Calu3 (cell line): ENCODE results near the gene RAP2A. TPM values are rescaled to one million over a fixed set of nuclear protein-coding genes. Genes with fewer than 3 reads are reported as not detected.
A peak's percentile ranks its signal among the peaks of the same experiment; 100 is the strongest.

Source experiments
- Bru-seq: library from RNA; stranded (reverse); fragments of 400-500 nt; gene quantifications from one replicate; lab custom pipeline; 2021; lab: Mats Ljungman, UMichigan
- BruChase-seq, 2 experiments: library from RNA; stranded (reverse); fragments of 400-500 nt; gene quantifications; one replicate each; lab custom pipeline; 2021; lab: Mats Ljungman, UMichigan
- BruUV-seq: library from RNA; stranded (reverse); fragments of 400-500 nt; replicated peaks from 2 replicates; lab custom pipeline; 2021; lab: Mats Ljungman, UMichigan
- CTCF ChIA-PET: fragments of 300-600 bp; sonication (Branson Sonifier 250); formaldehyde crosslinking; loops from one replicate; lab custom pipeline; 2022; ENCODE audit warnings: antibody characterized with exemption; lab: Charles Lee
- DNase-seq: peaks from one replicate; pipeline ENCODE4 v3.0.0; 2022
- H3K27ac Mint-ChIP-seq: one replicate; pipeline ENCODE4 v1.8.0; 2022; ENCODE audit warnings: mixed read lengths; ENCODE audit not compliant: unreplicated experiment
- H3K27me3 Mint-ChIP-seq: one replicate; pipeline ENCODE4 v1.8.0; 2022; ENCODE audit warnings: mixed read lengths; ENCODE audit not compliant: unreplicated experiment
- H3K36me3 Mint-ChIP-seq: one replicate; pipeline ENCODE4 v1.8.0; 2022; ENCODE audit warnings: mild to moderate bottlenecking, moderate library complexity, mixed read lengths; ENCODE audit not compliant: insufficient read depth, unreplicated experiment
- H3K4me1 Mint-ChIP-seq: one replicate; pipeline ENCODE4 v1.8.0; 2022; ENCODE audit warnings: mild to moderate bottlenecking, low read depth, mixed read lengths; ENCODE audit not compliant: unreplicated experiment
- H3K4me3 Mint-ChIP-seq: one replicate; pipeline ENCODE4 v1.8.0; 2022; ENCODE audit warnings: mild to moderate bottlenecking, low read depth, moderate library complexity, mixed read lengths; ENCODE audit not compliant: unreplicated experiment
- H3K9me3 Mint-ChIP-seq: one replicate; pipeline ENCODE4 v1.8.0; 2022; ENCODE audit warnings: low read depth, mixed read lengths; ENCODE audit not compliant: unreplicated experiment
- intact Hi-C: fragments of 100-400 bp; cut with micrococcal nuclease; formaldehyde crosslinking; loops from one replicate; pipeline ENCODE4 v1.10.0; 2022; ENCODE audit not compliant: unreplicated experiment
- long read RNA-seq: library from polyadenylated mRNA; stranded (forward); transcript quantifications from one replicate; pipeline ENCODE4 v2.0.0, GENCODE V29; 2022
- total RNA-seq: library from RNA; stranded (reverse); gene quantifications from 2 replicates; pipeline ENCODE4 v1.2.3, GENCODE V29; 2022
- TF ChIP-seq, protein P1 (sequence below): fragments of 200-600 bp; IDR thresholded peaks from one replicate; pipeline ENCODE4 v1.8.0; 2022; ENCODE audit warnings: antibody characterized with exemption; ENCODE audit not compliant: unreplicated experiment

The RAP2A gene
- total RNA-seq (6.4 and 7.7 TPM in 2 replicates), Bru-seq, nascent RNA (percentile 52 among the genes with signal in this experiment), BruChase-seq, experiment 1, labeled RNA remaining after a 6-hour chase (percentile 60 among the genes with signal in this experiment), BruChase-seq, experiment 2, labeled RNA remaining after a 2-hour chase (percentile 58 among the genes with signal in this experiment)
- long read RNA-seq, full-length matches to known transcripts: 5 of 5 reads
- long read RNA-seq, partial matches to known transcripts: 0 of 5 reads
- long read RNA-seq, other reads (novel, unspliced or antisense): 0 of 5 reads

DNA sequence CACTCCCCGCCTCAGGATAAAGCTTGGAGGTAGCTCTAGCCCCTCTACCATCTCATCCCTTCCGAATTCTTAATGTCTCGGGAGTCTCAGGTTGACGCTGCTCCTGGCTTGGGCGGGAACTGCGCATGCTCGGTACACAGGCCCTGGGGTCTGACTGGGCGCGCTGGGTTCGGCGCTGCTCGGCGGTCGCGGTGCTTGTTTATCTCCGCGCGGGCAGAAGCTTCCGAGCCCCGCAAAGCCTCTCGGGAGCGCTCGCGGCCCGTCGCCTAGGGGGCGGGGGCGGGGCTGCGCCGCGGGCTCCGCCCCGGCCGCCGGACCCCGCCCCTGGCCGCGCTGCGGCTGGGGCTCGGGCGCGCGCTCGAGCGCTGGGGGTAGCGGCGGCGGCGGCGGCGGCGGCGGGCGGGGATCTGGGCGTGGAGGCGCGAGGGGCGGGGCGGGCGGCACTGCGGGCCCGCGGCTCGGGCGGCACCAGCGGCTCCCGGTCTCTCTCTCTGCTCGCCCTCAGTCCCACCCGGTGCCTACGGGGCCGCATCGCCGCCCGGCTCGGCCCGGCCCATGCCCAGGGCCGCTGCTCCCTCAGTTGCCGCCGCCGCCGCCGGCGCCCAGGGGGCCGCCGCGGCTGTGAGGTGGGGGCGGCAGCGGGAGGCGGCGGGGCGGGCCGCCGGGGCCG, at the start of gene RAP2A:
Gene RAP2A (plus strand): TSS at position 443 of the 670 bp plus-strand sequence. CDS start 302 bp downstream, outside the sequence.
- H3K27me3 Mint-ChIP-seq: no peaks in the 10 kb centered on the region
- peak within 1 kb of the TSS; percentile 87 for H3K4me3 Mint-ChIP-seq
- H3K36me3 Mint-ChIP-seq: peaks cover 24% of the 10 kb centered on the region
- no peaks in the 10 kb centered on the region for H3K4me1 Mint-ChIP-seq
- H3K27ac Mint-ChIP-seq: peak within 1 kb of the TSS; percentile 92
- no peaks in the 10 kb centered on the region for H3K9me3 Mint-ChIP-seq
- TF ChIP-seq, protein P1, sequence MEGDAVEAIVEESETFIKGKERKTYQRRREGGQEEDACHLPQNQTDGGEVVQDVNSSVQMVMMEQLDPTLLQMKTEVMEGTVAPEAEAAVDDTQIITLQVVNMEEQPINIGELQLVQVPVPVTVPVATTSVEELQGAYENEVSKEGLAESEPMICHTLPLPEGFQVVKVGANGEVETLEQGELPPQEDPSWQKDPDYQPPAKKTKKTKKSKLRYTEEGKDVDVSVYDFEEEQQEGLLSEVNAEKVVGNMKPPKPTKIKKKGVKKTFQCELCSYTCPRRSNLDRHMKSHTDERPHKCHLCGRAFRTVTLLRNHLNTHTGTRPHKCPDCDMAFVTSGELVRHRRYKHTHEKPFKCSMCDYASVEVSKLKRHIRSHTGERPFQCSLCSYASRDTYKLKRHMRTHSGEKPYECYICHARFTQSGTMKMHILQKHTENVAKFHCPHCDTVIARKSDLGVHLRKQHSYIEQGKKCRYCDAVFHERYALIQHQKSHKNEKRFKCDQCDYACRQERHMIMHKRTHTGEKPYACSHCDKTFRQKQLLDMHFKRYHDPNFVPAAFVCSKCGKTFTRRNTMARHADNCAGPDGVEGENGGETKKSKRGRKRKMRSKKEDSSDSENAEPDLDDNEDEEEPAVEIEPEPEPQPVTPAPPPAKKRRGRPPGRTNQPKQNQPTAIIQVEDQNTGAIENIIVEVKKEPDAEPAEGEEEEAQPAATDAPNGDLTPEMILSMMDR: no peak
- CTCF ChIA-PET: interaction anchor here (0.7 kb wide), 1 partner anchor 665 kb away, joined by 4 read pairs; no protein-coding TSS in a partner anchor
- intact Hi-C loops: no loop called here
- peak; percentile 69 for DNase-seq
- no TSS peak for BruUV-seq

DNA sequence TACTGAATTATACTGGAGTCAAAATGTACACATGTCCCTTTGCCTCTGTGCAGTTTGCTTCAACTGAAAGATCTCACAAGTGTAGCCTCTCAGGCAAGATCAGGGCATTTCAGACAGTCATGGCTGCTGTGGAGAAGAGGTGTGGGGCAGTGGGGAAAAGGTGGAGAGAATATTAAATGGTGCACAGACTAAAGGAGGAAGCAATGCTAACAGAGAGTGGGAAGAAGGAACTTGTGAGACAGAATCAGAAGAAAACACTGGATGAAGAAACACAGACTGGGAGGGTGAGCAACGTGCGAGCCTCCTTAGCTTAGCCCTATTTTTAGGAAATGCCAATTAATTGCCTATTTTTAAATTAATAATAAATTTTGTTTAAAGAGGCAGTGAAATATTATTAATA, 49.6 kb upstream of the RAP2A start:
- no TSS peak for BruUV-seq
- CTCF ChIA-PET: no interaction called here
- no peaks in the 10 kb centered on the region for H3K27me3 Mint-ChIP-seq
- intact Hi-C loops: no loop called here
- H3K4me1 Mint-ChIP-seq: no peaks in the 10 kb centered on the region
- H3K27ac Mint-ChIP-seq: no peak overlapping the region
- peaks cover 6% of the 10 kb centered on the region for H3K36me3 Mint-ChIP-seq
- no peak for DNase-seq
- TF ChIP-seq, protein P1: no peak
- H3K9me3 Mint-ChIP-seq: no peaks in the 10 kb centered on the region
- H3K4me3 Mint-ChIP-seq: no peak overlapping the region

DNA sequence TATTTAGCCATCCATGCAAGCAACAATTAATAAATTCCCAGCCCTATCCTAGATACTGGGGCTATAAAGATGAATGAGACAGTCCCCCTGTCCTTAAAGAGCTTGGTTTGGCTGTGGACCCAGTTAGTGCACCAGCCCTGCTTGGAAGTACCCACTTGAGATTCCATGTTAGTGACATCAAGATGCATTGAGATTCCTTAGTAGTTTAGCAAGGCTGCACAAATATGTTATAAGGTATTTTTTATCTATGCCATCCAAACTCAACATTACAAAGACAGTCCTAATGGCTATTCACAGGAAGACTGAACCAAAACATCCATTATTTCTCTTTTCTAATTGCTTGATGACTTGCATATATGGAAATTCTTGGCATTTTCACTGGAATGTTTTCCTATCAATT, 48.8 kb upstream of the RAP2A start:
- TF ChIP-seq, protein P1: no peak
- CTCF ChIA-PET: no interaction called here
- no peak for DNase-seq
- intact Hi-C loops: no loop called here
- Mint-ChIP-seq H3K27me3 (no peaks in the 10 kb centered on the region), H3K27ac (no peak overlapping the region), H3K4me3 (no peak overlapping the region), H3K4me1 (no peaks in the 10 kb centered on the region), H3K9me3 (no peaks in the 10 kb centered on the region), H3K36me3 (peaks cover 6% of the 10 kb centered on the region)
- BruUV-seq: no TSS peak

DNA sequence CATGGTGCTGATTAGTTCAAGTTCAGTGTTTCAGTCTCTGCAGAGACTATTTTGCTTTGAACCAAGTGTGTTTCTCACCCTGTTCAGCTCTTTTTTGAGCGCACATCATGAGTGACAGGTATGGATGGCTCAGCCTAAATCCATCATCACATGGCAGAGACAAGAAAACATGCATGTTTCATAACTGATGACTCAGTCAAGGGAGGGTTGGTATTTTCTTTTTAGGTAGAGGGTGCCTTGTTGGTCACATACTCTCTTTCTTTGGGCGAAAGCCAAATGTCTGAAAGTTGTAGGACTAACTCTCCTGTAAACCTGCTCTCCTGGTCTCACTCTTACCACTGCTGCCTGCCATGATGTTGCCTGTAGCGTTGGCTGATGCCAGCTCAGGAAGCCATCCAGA, 48.1 kb upstream of the RAP2A start:
- TF ChIP-seq, protein P1: no peak
- no peak for DNase-seq
- intact Hi-C loops: no loop called here
- no peaks in the 10 kb centered on the region for H3K27me3 Mint-ChIP-seq
- H3K9me3 Mint-ChIP-seq: no peaks in the 10 kb centered on the region
- H3K27ac Mint-ChIP-seq: no peak overlapping the region
- BruUV-seq: no TSS peak
- H3K36me3 Mint-ChIP-seq: peaks cover 4% of the 10 kb centered on the region
- CTCF ChIA-PET: no interaction called here
- H3K4me3 Mint-ChIP-seq: no peak overlapping the region
- no peaks in the 10 kb centered on the region for H3K4me1 Mint-ChIP-seq
